Astrocyte of the hippocampus (primary cell): Measurements from ENCODE around the gene PCNX3.
A peak's percentile ranks its signal among the peaks of the same experiment; 100 is the strongest.
"Not testable (repeated sequence)": the region's sequence is repeated elsewhere in the genome, so short reads cannot be mapped to it uniquely, and the experiment has no call there.

Experiments used
- DNase-seq: peaks from one replicate; pipeline ENCODE4 v3.0.0; 2011; ENCODE audit warnings: low read depth, low spot score

PCNX3 gene

GRCh38 chr11:65619281-65619928 is 3.8 kb downstream of the PCNX3 start:
- DNase-seq, result no peak

- DNase-seq, result no peak
Measured at GRCh38 chr11:65620666-65621065, 5.1 kb downstream of the PCNX3 start.

GRCh38 chr11:65621460-65621859 is 5.9 kb downstream of the PCNX3 start:
- DNase-seq, result no peak

GRCh38 chr11:65622011-65622410 is 6.4 kb downstream of the PCNX3 start:
- no peak for DNase-seq

- DNase-seq, result no peak
Measured at GRCh38 chr11:65623177-65623576, 7.6 kb downstream of the PCNX3 start.

GRCh38 chr11:65623852-65624616 is 8.5 kb downstream of the PCNX3 start:
- no peak for DNase-seq

- DNase-seq, result no peak
Measured at GRCh38 chr11:65624931-65625627, 9.5 kb downstream of the PCNX3 start.

- DNase-seq, result peak; percentile 73
Measured at GRCh38 chr11:65625628-65626342, 10.2 kb downstream of the PCNX3 start.

- DNase-seq, result no peak
Measured at GRCh38 chr11:65627202-65627601, 11.6 kb downstream of the PCNX3 start.

- DNase-seq, result no peak
Measured at GRCh38 chr11:65629579-65629978, 14.0 kb downstream of the PCNX3 start.

GRCh38 chr11:65630215-65630614 is 14.6 kb downstream of the PCNX3 start:
- DNase-seq, result no peak

GRCh38 chr11:65633390-65634108 is 18.0 kb downstream of the PCNX3 start:
- DNase-seq, result no peak

GRCh38 chr11:65634109-65634436 is 18.5 kb downstream of the PCNX3 start:
- DNase-seq, result no peak

GRCh38 chr11:65634440-65634839 is 18.9 kb downstream of the PCNX3 start:
- no peak for DNase-seq

GRCh38 chr11:65634905-65635731 is 19.5 kb downstream of the PCNX3 start:
- no peak for DNase-seq

GRCh38 chr11:65636108-65637031 is 20.8 kb downstream of the PCNX3 start:
- DNase-seq, result no peak

- no peak for DNase-seq
Measured at GRCh38 chr11:65637032-65637557, 21.5 kb downstream of the PCNX3 start.

GRCh38 chr11:65637794-65638419 is 22.3 kb downstream of the PCNX3 start, which contains the start of gene SIPA1:
SIPA1 (plus strand) TSS chr11:65638101; CDS start chr11:65640922, 2,821 bp downstream.
- DNase-seq, result peak; percentile 95

- not testable (repeated sequence) for DNase-seq
Measured at GRCh38 chr11:65639228-65639597, 23.6 kb downstream of the PCNX3 start.
